Measurements from ENCODE around the gene TMEM150A. TPM values are rescaled to one million over a fixed set of nuclear protein-coding genes. Genes with fewer than 3 reads are reported as not detected.

Gene TMEM150A
- total and polyA plus RNA-seq, 2 of the 13 experiments (the other 11 are each of a cell fraction or from before 2014, with no cell fraction given) = 30.1 to 70.4 TPM

- TF ChIP-seq ZNF460 (CRISPR knock-in tag; IDR thresholded peaks at IDR 0.05; ENCODE audit: borderline replicate concordance) (no peak; the same call in 1 of the 2 replicates), ZNF589 (CRISPR knock-in tag; conservative IDR thresholded peaks at IDR 0.05) (no peak), ZBTB8A (CRISPR knock-in tag; IDR thresholded peaks at IDR 0.05; ENCODE audit: borderline replicate concordance, low read depth) (0 out of 2 replicates have a peak, but pooled peaks have one; percentile 63), HIC2 (CRISPR knock-in tag; IDR thresholded peaks at IDR 0.05; ENCODE audit: low read depth) (peak; percentile 92), ZNF777 (CRISPR knock-in tag; IDR thresholded peaks at IDR 0.05) (no peak), DMTF1 (CRISPR knock-in tag; IDR thresholded peaks at IDR 0.05) (no peak), ZNF501 (CRISPR knock-in tag; IDR thresholded peaks at IDR 0.05) (peak; percentile 47; the same call in 1 of the 2 replicates), ZNF407 (CRISPR knock-in tag; IDR thresholded peaks at IDR 0.05; ENCODE audit: not compliant biosample characterization) (peak; percentile 41), HOXA3 (CRISPR knock-in tag; IDR thresholded peaks at IDR 0.05) (peak; percentile 42; the same call in 1 of the 2 replicates), SYNCRIP (IDR thresholded peaks at IDR 0.05; ENCODE audit: insufficient read depth, low read depth, low read length) (no peak)
Measured at GRCh38 chr2:85584857-85585780, 17.4 kb downstream of the TMEM150A start (continued).
